ENCODE data around the gene KRT3.

- TF ChIP-seq POLR2A (IDR thresholded peaks at IDR 0.05; ENCODE audit: low read length) (no peak), GATA1 (IDR thresholded peaks at IDR 0.05; ENCODE audit: low read depth, low read length) (no peak)
Measured at GRCh38 chr12:52806821-52807543, 11.1 kb upstream of the KRT3 start.

Measured in erythroblast (primary cell).